Endothelial cell (in vitro differentiated cells): ENCODE results near the gene GRIK3. TPM values are rescaled to one million over a fixed set of nuclear protein-coding genes. Genes with fewer than 3 reads are reported as not detected.

Experiments
- DNase-seq: peaks from one replicate; pipeline ENCODE4 v3.0.0; 2021; ENCODE audit warnings: low spot score
- H3K27ac Mint-ChIP-seq: one replicate; pipeline ENCODE4 v1.8.0; 2021; ENCODE audit warnings: mixed read lengths, inconsistent platforms; ENCODE audit not compliant: unreplicated experiment
- H3K27me3 Mint-ChIP-seq: one replicate; pipeline ENCODE4 v1.8.0; 2021; ENCODE audit warnings: mild to moderate bottlenecking, moderate library complexity, mixed read lengths, inconsistent platforms; ENCODE audit not compliant: unreplicated experiment
- H3K36me3 Mint-ChIP-seq: one replicate; pipeline ENCODE4 v1.8.0; 2021; ENCODE audit warnings: mild to moderate bottlenecking, low read depth, mixed read lengths, inconsistent platforms; ENCODE audit not compliant: unreplicated experiment
- H3K4me1 Mint-ChIP-seq: one replicate; pipeline ENCODE4 v1.8.0; 2021; ENCODE audit warnings: mild to moderate bottlenecking, mixed read lengths, inconsistent platforms; ENCODE audit not compliant: unreplicated experiment
- H3K4me3 Mint-ChIP-seq: one replicate; pipeline ENCODE4 v1.8.0; 2021; ENCODE audit warnings: mild to moderate bottlenecking, mixed read lengths, inconsistent platforms; ENCODE audit not compliant: unreplicated experiment
- H3K9me3 Mint-ChIP-seq: one replicate; pipeline ENCODE4 v1.8.0; 2021; ENCODE audit warnings: mixed read lengths, inconsistent platforms; ENCODE audit not compliant: unreplicated experiment
- total RNA-seq: library from RNA; stranded (reverse); fragmentation: NEBNext Ultra II Directional; extraction: Animal tissue kit (Norgen Biotek cat#: 25700); gene quantifications from one replicate; pipeline ENCODE4 v1.2.1, GENCODE V29; 2021; ENCODE audit not compliant: unreplicated experiment
- TF ChIP-seq, protein P1 (sequence below): fragments of 200-600 bp; sonication (generic); IDR thresholded peaks from one replicate; pipeline ENCODE4 v1.5.0; 2021; ENCODE audit warnings: antibody characterized with exemption; ENCODE audit not compliant: unreplicated experiment

The GRIK3 gene
- total RNA-seq, 1 donor from 2014 or later: 0.05 TPM

- Mint-ChIP-seq H3K9me3 (no peaks in the 10 kb centered on the region), H3K36me3 (no peaks in the 10 kb centered on the region), H3K27me3 (peaks cover 2% of the 10 kb centered on the region), H3K4me3 (no peak overlapping the region), H3K27ac (no peak overlapping the region), H3K4me1 (no peaks in the 10 kb centered on the region)
- TF ChIP-seq, protein P1, sequence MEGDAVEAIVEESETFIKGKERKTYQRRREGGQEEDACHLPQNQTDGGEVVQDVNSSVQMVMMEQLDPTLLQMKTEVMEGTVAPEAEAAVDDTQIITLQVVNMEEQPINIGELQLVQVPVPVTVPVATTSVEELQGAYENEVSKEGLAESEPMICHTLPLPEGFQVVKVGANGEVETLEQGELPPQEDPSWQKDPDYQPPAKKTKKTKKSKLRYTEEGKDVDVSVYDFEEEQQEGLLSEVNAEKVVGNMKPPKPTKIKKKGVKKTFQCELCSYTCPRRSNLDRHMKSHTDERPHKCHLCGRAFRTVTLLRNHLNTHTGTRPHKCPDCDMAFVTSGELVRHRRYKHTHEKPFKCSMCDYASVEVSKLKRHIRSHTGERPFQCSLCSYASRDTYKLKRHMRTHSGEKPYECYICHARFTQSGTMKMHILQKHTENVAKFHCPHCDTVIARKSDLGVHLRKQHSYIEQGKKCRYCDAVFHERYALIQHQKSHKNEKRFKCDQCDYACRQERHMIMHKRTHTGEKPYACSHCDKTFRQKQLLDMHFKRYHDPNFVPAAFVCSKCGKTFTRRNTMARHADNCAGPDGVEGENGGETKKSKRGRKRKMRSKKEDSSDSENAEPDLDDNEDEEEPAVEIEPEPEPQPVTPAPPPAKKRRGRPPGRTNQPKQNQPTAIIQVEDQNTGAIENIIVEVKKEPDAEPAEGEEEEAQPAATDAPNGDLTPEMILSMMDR: no peak
- no peak for DNase-seq
These were observed 24.2 kb upstream of the GRIK3 start for GRCh38 chr1:37058424-37058988.

- Mint-ChIP-seq H3K36me3 (no peaks in the 10 kb centered on the region), H3K27ac (no peak overlapping the region), H3K4me3 (no peak overlapping the region), H3K27me3 (peaks cover 2% of the 10 kb centered on the region), H3K4me1 (no peaks in the 10 kb centered on the region), H3K9me3 (no peaks in the 10 kb centered on the region)
- TF ChIP-seq, protein P1: no peak
- DNase-seq: no peak
These were observed 22.0 kb upstream of the GRIK3 start for GRCh38 chr1:37056325-37056724.

DNA sequence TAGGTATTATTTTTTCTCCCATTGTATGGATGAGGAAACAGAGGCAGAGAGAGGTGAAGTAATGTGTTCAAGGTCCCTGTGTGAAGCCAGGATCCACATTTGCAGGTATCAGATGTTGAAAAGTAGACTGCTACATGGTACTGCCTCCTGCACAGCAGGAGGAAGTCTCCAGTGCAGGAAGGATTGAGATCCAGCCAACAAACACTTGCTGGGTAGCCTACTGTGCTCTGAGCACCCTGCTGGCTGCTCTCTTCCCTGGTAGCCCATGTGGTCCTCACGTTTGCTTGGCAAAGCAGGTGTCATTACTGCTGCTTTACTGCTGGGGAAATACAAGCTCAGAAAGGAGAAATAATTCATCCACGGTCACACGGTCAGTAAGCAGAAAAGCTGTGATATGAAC is 21.3 kb upstream of the GRIK3 start:
- Mint-ChIP-seq H3K4me1 (no peaks in the 10 kb centered on the region), H3K27me3 (peaks cover 2% of the 10 kb centered on the region), H3K4me3 (no peak overlapping the region), H3K9me3 (no peaks in the 10 kb centered on the region), H3K36me3 (no peaks in the 10 kb centered on the region), H3K27ac (no peak overlapping the region)
- TF ChIP-seq, protein P1: no peak
- DNase-seq: no peak

GRCh38 chr1:37053173-37053572 is 18.9 kb upstream of the GRIK3 start:
- no peaks in the 10 kb centered on the region for H3K36me3 Mint-ChIP-seq
- no peak overlapping the region for H3K4me3 Mint-ChIP-seq
- no peaks in the 10 kb centered on the region for H3K9me3 Mint-ChIP-seq
- H3K27ac Mint-ChIP-seq: no peak overlapping the region
- no peak for DNase-seq
- H3K4me1 Mint-ChIP-seq: no peaks in the 10 kb centered on the region
- TF ChIP-seq, protein P1: no peak
- H3K27me3 Mint-ChIP-seq: no peaks in the 10 kb centered on the region

DNA sequence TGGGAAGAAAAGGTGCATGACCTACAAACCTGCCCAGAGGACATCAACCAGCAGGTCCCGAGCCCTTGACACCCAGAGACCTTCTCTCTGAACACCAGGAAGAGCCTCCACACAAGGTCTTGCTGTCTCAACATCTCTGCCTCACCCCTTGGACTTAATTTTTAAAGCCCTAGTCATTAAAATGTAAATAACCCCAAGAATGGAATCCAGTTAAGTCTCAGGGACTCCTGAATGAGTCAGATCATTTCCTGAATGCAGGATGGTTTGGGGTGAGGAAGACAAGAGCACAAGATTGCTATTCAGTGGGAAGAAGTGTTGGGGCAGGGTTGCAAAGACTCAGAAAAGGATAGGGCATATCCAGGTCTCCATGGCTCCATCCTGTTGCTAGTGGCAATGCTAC is 17.8 kb upstream of the GRIK3 start:
- Mint-ChIP-seq H3K4me1 (no peaks in the 10 kb centered on the region), H3K27me3 (no peaks in the 10 kb centered on the region), H3K36me3 (no peaks in the 10 kb centered on the region)

More for the DNA sequence above, 17.8 kb upstream of the GRIK3 start:
- Mint-ChIP-seq H3K27ac (no peak overlapping the region), H3K4me3 (no peak overlapping the region), H3K9me3 (no peaks in the 10 kb centered on the region)
- TF ChIP-seq, protein P1: no peak
- no peak for DNase-seq
